Measurements from ENCODE around the gene SPC24.

The SPC24 gene

GRCh38 chr19:11192957-11193939 lies 37.7 kb upstream of the SPC24 start:
- TF ChIP-seq CTCF (IDR thresholded peaks at IDR 0.05; ENCODE audit: low read depth, low read length): no peak
- H3K4me1 ChIP-seq: no peaks in the 10 kb centered on the region; the same call in 1 of the 2 replicates
- H3K36me3 ChIP-seq: peaks cover 6% of the 10 kb centered on the region
- no peak for DNase-seq
- no peaks in the 10 kb centered on the region for H3K27me3 ChIP-seq
- no peak overlapping the region for H3K4me3 ChIP-seq (ENCODE audit: low read depth, low read length)
- no peaks in the 10 kb centered on the region for H3K9me3 ChIP-seq

- H3K36me3 ChIP-seq: peaks cover 6% of the 10 kb centered on the region
- no peaks in the 10 kb centered on the region for H3K9me3 ChIP-seq
- TF ChIP-seq CTCF (IDR thresholded peaks at IDR 0.05; ENCODE audit: low read depth, low read length): no peak
- no peaks in the 10 kb centered on the region; the same call in 1 of the 2 replicates for H3K4me1 ChIP-seq
- no peaks in the 10 kb centered on the region for H3K27me3 ChIP-seq
- no peak overlapping the region for H3K4me3 ChIP-seq (ENCODE audit: low read depth, low read length)
- DNase-seq: no peak
Measured at GRCh38 chr19:11191934-11192333, 36.4 kb upstream of the SPC24 start.

- peak; percentile 42 for DNase-seq
- no peaks in the 10 kb centered on the region; the same call in 1 of the 2 replicates for H3K4me1 ChIP-seq
- no peaks in the 10 kb centered on the region for H3K9me3 ChIP-seq
- no peak overlapping the region for H3K4me3 ChIP-seq (ENCODE audit: low read depth, low read length)
- no peaks in the 10 kb centered on the region for H3K27me3 ChIP-seq
- peaks cover 6% of the 10 kb centered on the region for H3K36me3 ChIP-seq
- TF ChIP-seq CTCF (IDR thresholded peaks at IDR 0.05; ENCODE audit: low read depth, low read length): no peak
Measured at GRCh38 chr19:11191273-11191755, 35.7 kb upstream of the SPC24 start.

GRCh38 chr19:11190501-11190900 lies 34.9 kb upstream of the SPC24 start:
- no peak overlapping the region for H3K4me3 ChIP-seq (ENCODE audit: low read depth, low read length)
- no peak for DNase-seq
- peaks cover 6% of the 10 kb centered on the region for H3K36me3 ChIP-seq
- no peaks in the 10 kb centered on the region for H3K9me3 ChIP-seq
- no peak for TF ChIP-seq CTCF (IDR thresholded peaks at IDR 0.05; ENCODE audit: low read depth, low read length)
- H3K27me3 ChIP-seq: no peaks in the 10 kb centered on the region
- no peaks in the 10 kb centered on the region; the same call in 1 of the 2 replicates for H3K4me1 ChIP-seq

GRCh38 chr19:11187441-11187840 lies 31.9 kb upstream of the SPC24 start:
- DNase-seq: no peak
- TF ChIP-seq CTCF (IDR thresholded peaks at IDR 0.05; ENCODE audit: low read depth, low read length): no peak
- Histone ChIP-seq H3K27me3 (no peaks in the 10 kb centered on the region), H3K4me3 (ENCODE audit: low read depth, low read length) (no peak overlapping the region), H3K36me3 (peaks cover 3% of the 10 kb centered on the region; the same call in 1 of the 2 replicates), H3K4me1 (no peaks in the 10 kb centered on the region; the same call in 1 of the 2 replicates), H3K9me3 (no peaks in the 10 kb centered on the region)

GRCh38 chr19:11182994-11183393 lies 27.4 kb upstream of the SPC24 start:
- no peaks in the 10 kb centered on the region for H3K9me3 ChIP-seq
- no peak overlapping the region for H3K4me3 ChIP-seq (ENCODE audit: low read depth, low read length)
- no peaks in the 10 kb centered on the region for H3K4me1 ChIP-seq
- no peaks in the 10 kb centered on the region for H3K36me3 ChIP-seq
- H3K27me3 ChIP-seq: no peaks in the 10 kb centered on the region
- no peak for DNase-seq
- TF ChIP-seq CTCF (IDR thresholded peaks at IDR 0.05; ENCODE audit: low read depth, low read length): no peak

Measured in BE2C (cell line).